Measurements from ENCODE around the gene SLC39A11.

The SLC39A11 gene

DNA sequence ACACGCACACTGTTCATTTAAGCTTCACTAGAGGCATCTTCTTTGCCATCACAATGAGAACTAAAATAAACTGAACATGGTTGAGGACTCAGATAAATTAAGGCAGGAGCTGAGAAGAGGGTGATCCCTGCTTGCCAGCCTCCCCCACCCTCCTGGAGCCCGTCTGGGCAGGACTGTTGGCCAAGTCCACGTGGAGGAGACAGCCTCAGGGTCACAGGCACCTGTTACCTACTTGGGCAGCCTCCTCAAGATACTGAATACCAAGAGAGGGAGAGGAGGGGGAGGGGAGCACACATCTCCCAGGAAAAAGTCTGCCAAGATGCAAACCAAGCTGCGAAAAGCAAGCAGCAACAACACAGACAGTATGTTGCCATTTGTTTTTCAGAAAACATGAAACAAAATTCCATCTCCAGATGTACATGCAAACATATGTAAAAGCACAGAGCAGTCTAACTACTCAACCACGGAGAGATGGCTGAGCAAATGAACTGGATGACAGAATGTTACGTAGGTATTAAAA is 67.4 kb downstream of the SLC39A11 start:
- Mint-ChIP-seq H3K36me3 (peaks cover 39% of the 10 kb centered on the region), H3K27ac (no peak overlapping the region), H3K4me3 (no peak overlapping the region), H3K9me3 (ENCODE audit: low read depth) (peaks cover 6% of the 10 kb centered on the region), H3K27me3 (no peaks in the 10 kb centered on the region), H3K4me1 (ENCODE audit: low read depth) (no peaks in the 10 kb centered on the region)

DNA sequence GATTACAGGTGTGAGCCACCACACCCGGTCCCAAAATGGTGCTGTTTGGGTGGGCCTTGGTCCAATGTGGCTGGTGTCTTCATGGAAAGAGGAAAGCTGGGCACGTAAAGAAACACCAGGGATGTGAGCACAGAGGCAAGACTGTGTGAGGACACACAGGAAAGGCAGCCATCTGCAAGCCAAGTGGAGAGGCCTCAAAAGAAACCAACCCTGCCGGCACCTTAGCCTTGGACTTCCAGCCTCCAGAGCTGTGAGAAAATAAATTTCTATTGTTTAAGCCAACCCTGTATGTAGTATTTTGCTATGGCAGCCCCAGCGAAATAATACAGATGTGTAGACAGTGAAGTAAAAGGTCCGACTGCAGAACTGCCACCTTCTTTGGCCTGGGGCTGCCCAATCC is 68.7 kb downstream of the SLC39A11 start:
- peaks cover 18% of the 10 kb centered on the region for H3K9me3 Mint-ChIP-seq (ENCODE audit: low read depth)
- H3K36me3 Mint-ChIP-seq = peaks cover 42% of the 10 kb centered on the region
- H3K27me3 Mint-ChIP-seq = no peaks in the 10 kb centered on the region
- no peak overlapping the region for H3K4me3 Mint-ChIP-seq
- no peak overlapping the region for H3K27ac Mint-ChIP-seq
- H3K4me1 Mint-ChIP-seq (ENCODE audit: low read depth) = no peaks in the 10 kb centered on the region

DNA sequence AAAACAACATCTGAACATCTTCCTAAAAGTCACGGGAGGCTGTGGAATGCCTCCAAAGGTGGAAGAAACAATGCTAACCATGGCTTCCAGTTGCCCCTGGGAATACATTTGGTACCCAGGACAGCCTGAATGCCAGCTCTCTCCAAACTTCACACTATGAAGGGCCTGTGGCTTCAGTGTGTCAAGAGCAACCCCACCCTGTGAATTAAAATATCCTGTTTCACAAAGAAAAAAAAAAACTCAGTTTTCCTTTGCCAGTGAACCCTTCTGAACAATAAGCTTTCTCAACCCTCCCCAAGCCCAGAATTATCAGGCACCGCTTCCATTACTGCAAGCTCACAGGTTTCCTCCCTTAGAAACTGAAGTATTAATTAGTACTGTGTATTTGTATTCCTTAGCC is 69.8 kb downstream of the SLC39A11 start:
- Mint-ChIP-seq H3K27ac (no peak overlapping the region), H3K27me3 (no peaks in the 10 kb centered on the region), H3K4me3 (no peak overlapping the region), H3K36me3 (peaks cover 42% of the 10 kb centered on the region), H3K4me1 (ENCODE audit: low read depth) (no peaks in the 10 kb centered on the region), H3K9me3 (ENCODE audit: low read depth) (peaks cover 22% of the 10 kb centered on the region)

DNA sequence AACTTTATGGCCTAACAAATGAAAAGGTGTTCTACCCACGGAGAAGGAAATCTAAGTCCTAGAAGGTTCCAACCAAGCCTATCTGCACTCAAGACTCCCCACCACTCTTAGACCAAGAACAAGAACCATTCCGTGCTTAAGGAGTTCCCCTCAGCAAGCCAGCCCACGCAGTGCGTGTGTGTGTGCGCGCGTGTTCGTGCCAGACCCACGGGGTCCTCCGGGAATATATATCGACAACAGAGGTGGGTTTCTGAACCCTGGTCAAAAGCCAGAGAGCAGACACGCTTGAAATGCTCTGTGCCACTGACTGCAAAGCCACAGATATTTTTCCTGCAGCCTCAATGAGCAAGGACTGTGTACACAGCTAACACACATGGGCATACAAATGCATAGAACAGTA is 70.7 kb downstream of the SLC39A11 start:
- H3K27ac Mint-ChIP-seq = no peak overlapping the region
- no peaks in the 10 kb centered on the region for H3K27me3 Mint-ChIP-seq
- H3K36me3 Mint-ChIP-seq = peaks cover 36% of the 10 kb centered on the region
- H3K9me3 Mint-ChIP-seq (ENCODE audit: low read depth) = peaks cover 22% of the 10 kb centered on the region
- no peaks in the 10 kb centered on the region for H3K4me1 Mint-ChIP-seq (ENCODE audit: low read depth)
- H3K4me3 Mint-ChIP-seq = no peak overlapping the region

DNA sequence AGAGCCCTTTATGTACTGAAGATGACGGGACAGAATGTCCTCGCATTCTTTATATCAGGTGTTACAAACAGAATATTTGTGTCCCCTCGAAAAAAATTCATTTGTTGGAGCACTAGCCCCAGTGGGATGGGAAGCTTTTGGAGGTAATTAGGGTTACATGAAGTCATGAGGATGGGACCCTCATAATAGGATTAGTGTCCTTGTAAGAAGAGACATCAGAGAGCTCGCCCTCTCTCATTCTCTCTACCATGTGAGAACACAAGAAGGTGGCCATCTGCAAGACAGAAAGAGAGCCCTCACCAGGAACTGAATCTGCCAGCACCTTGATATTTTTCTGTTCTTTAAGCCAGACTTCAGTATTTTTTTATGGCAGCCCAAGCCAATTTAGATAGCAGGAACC is 72.4 kb downstream of the SLC39A11 start:
- Mint-ChIP-seq H3K36me3 (peaks cover 27% of the 10 kb centered on the region), H3K4me3 (no peak overlapping the region), H3K27ac (no peak overlapping the region), H3K4me1 (ENCODE audit: low read depth) (no peaks in the 10 kb centered on the region), H3K9me3 (ENCODE audit: low read depth) (peaks cover 22% of the 10 kb centered on the region), H3K27me3 (no peaks in the 10 kb centered on the region)

DNA sequence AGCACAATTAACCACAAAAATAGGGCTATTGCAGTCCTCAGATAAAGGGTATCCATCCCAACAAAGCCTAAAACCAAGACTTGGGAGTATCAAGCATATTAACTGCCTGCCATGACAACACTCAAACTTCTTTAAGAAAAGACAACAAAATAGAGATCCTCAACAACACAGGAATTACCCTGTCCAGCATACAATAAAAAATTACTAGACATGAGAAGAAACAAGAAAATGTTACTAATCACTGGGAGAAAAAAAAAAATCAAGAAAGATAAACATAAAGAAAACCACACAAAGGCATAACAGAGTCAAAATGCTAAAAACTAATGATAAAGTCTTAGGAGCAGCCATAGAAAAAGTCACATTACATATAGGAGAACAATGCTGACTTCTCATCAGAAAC is 73.9 kb downstream of the SLC39A11 start:
- Mint-ChIP-seq H3K27ac (no peak overlapping the region), H3K4me1 (ENCODE audit: low read depth) (peaks cover 2% of the 10 kb centered on the region), H3K4me3 (no peak overlapping the region), H3K36me3 (peaks cover 21% of the 10 kb centered on the region), H3K9me3 (ENCODE audit: low read depth) (peaks cover 22% of the 10 kb centered on the region), H3K27me3 (no peaks in the 10 kb centered on the region)

DNA sequence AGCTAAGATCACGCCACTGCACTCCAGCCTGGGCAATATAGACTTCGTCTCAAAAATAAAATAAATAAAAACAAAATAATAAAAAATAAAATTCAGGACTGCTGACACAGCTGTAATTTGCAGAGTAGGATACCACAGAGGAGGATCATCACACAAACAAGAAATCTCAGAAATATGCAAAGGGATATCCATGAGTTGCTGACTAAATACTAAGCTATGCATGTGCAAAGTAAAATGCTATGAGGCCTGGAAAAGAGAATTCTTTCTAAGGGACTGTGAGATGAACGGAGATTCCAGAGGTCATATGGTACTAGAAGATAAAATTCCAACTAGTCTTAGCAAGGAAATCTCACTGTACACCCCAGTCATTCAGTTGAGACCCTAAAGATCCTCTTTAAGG is 74.8 kb downstream of the SLC39A11 start:
- Mint-ChIP-seq H3K4me1 (ENCODE audit: low read depth) (peaks cover 2% of the 10 kb centered on the region), H3K4me3 (no peak overlapping the region), H3K27me3 (no peaks in the 10 kb centered on the region), H3K27ac (no peak overlapping the region), H3K9me3 (ENCODE audit: low read depth) (peaks cover 22% of the 10 kb centered on the region), H3K36me3 (peaks cover 17% of the 10 kb centered on the region)

DNA sequence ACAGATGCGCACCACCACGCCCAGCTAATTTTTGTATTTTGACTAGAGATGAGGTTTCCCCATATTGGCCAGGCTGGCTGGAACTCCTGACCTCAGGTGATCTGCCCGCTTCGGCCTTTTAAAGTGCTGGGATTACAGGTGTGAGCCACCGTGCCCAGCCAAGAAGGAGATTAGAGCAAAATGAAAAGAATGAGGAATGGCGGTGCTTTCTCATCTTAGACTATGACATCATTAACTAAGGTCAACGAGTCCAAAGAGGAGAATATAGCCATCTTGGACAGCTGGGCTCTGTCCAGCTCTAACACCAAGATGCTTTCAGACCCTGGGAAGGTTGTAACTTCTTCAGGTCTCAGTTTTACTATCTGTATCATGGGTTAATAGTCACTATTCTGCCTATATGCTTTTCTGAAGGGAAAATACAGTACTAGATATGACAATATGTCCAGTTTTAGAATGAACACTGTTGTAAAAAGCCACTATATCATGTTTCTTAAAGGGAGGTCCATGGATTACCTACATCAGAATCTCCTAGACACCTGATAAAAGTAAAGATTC is 76.7 kb downstream of the SLC39A11 start:
- Mint-ChIP-seq H3K4me3 (no peak overlapping the region), H3K36me3 (peaks cover 15% of the 10 kb centered on the region), H3K9me3 (ENCODE audit: low read depth) (peaks cover 19% of the 10 kb centered on the region), H3K27ac (no peak overlapping the region), H3K27me3 (no peaks in the 10 kb centered on the region), H3K4me1 (ENCODE audit: low read depth) (peaks cover 11% of the 10 kb centered on the region)

DNA sequence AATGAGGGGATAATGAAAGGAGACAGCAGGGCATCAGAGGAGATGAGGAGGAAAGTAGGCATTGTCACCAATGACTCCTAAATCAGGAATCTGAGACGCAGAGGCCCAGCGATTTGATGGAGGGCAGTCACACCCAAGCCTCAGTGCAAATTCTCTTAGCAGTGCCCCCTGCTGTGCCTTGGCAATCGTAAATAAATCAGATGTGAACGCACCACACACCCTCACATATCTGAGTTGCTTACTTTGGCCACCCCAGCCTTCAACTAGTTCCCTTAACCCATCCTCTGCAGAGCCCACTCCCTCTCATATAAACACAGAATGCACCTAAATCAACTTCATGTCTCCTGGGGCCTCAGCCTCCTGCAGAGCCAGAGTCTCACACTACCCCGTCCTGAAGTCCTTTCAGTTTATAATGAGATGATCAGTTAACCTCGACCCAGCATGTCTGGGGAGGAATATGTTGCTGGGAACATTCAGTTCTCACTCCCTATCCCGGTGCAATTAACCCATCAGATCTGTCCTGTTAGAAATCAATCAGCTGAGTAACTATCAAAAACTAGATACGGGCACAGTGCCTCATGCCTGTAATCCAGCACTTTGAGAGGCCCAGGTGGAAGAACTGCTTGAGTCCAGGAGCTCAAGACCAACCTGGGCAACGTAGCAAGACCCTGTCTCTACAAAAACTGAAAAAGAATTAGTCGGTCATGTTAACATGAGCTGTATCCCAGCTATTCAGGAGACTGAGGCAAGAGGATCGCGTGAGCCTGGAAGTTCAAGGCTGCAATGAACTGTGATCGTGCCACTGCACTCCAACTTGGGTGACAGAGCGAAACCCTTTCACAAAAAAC is 78.4 kb downstream of the SLC39A11 start:
- Mint-ChIP-seq H3K9me3 (ENCODE audit: low read depth) (peaks cover 5% of the 10 kb centered on the region), H3K27ac (no peak overlapping the region), H3K4me3 (no peak overlapping the region), H3K27me3 (no peaks in the 10 kb centered on the region), H3K4me1 (ENCODE audit: low read depth) (peaks cover 15% of the 10 kb centered on the region), H3K36me3 (peaks cover 9% of the 10 kb centered on the region)

DNA sequence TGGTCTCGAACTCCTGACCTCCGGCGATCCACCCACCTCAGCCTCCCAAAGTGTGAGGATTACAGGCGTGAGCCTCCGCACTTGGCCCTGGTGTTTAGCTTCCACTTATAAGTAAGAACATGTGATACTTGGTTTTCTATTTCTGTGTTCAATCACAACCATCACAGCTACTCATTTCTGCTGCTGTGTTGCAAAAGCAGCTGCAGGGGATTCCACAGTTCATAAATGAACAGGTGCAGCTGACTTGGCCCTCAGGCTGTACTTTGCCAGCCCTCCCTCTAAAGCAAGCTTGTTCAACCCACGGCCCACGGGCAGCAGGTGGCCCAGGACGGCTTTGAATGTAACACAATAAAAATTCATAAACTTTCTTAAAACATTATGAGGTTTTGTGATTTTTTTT is 79.2 kb downstream of the SLC39A11 start:
- Mint-ChIP-seq H3K27me3 (no peaks in the 10 kb centered on the region), H3K4me1 (ENCODE audit: low read depth) (peaks cover 15% of the 10 kb centered on the region), H3K9me3 (ENCODE audit: low read depth) (no peaks in the 10 kb centered on the region), H3K36me3 (peaks cover 6% of the 10 kb centered on the region), H3K27ac (no peak overlapping the region), H3K4me3 (no peak overlapping the region)

DNA sequence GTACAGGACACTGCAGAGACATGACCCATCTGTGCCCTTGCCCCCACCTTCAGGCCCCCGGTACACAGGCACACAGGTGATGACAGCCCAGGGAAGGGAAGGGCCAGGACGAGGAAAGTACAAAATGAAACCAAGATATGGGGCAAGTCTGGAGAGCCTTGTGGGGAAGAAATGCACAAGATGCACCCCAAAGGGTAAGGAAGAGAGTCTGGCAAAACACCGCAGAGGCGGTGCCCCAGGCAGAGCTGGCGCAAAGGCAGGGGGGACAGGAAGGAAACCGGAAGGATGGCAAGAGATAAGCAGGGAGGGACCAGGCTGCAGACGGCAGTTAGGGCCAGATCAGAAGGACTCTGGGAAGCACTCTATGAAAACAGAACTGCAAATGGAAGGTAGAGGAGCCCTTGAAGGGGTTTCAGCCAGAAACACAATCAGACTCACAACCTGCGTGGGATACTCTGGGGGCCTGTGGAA is 81.4 kb downstream of the SLC39A11 start:
- Mint-ChIP-seq H3K27me3 (no peaks in the 10 kb centered on the region), H3K4me3 (peak overlapping the region; percentile 58), H3K4me1 (ENCODE audit: low read depth) (peaks cover 15% of the 10 kb centered on the region), H3K36me3 (peaks cover 6% of the 10 kb centered on the region), H3K27ac (peak overlapping the region; percentile 50), H3K9me3 (ENCODE audit: low read depth) (no peaks in the 10 kb centered on the region)

DNA sequence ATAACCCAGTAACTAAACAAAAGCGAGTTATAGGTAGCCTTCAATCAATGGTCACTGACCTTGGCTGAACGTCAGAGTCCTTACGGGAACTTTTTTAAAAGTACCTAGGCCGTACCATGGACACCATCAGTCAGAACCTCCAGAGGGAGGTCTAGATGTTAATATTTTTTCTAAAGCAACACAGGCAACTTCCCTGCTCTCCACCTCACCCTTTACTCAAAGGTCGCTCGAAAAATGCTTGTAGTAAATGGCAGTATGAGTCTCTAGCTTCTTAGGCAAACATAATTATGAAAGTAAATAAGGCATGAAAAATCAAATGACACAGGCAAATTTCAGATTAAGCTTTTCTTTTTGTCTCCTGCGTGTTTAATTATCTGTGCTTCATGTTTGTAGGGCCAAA is 82.1 kb downstream of the SLC39A11 start:
- Mint-ChIP-seq H3K4me1 (ENCODE audit: low read depth) (peaks cover 15% of the 10 kb centered on the region), H3K9me3 (ENCODE audit: low read depth) (no peaks in the 10 kb centered on the region), H3K36me3 (peaks cover 6% of the 10 kb centered on the region), H3K4me3 (no peak overlapping the region), H3K27ac (no peak overlapping the region), H3K27me3 (no peaks in the 10 kb centered on the region)

DNA sequence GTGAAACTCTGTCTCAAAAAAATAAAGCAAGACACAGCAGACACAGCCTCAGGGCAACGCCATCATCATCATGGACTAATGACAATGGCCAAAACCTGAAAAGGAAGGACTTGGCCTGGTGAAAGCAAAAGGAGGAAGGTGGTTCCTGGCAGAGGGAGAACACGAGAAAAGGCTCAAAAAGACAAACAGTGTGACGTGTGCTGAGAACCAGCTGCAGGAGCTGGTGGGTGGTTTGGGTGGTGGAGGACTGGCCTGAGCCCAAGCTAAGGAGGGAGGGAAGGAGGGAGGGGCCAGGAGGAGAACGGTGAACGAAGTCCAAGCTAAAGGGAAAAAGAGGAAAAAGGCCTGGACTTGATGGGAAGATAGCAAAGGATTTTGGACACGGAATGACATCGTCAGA is 85.1 kb downstream of the SLC39A11 start:
- Mint-ChIP-seq H3K36me3 (peaks cover 9% of the 10 kb centered on the region), H3K4me3 (no peak overlapping the region), H3K9me3 (ENCODE audit: low read depth) (no peaks in the 10 kb centered on the region), H3K27me3 (no peaks in the 10 kb centered on the region), H3K27ac (no peak overlapping the region), H3K4me1 (ENCODE audit: low read depth) (peaks cover 13% of the 10 kb centered on the region)

DNA sequence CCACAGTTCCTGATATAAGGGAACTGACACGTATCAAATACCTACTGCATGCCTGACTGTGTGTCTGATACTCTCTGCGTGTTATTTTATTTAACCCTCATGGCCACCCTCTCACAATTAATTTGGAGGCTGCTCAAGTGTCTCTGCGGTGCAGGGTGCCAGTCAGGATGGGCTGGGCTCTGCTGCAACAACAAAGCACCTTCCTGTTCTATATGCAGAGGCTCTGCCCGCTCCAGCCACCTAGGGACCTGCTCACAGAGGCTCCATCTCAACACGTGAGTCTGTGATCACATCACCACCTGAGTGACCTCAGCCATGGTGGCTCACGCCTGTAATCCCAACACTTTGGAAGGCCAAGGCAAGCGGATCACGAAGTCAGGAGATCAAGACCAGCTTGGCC is 87.1 kb downstream of the SLC39A11 start:
- Mint-ChIP-seq H3K27ac (no peak overlapping the region), H3K4me1 (ENCODE audit: low read depth) (peaks cover under 1% of the 10 kb centered on the region), H3K9me3 (ENCODE audit: low read depth) (no peaks in the 10 kb centered on the region), H3K4me3 (no peak overlapping the region), H3K27me3 (no peaks in the 10 kb centered on the region), H3K36me3 (peaks cover 7% of the 10 kb centered on the region)

DNA sequence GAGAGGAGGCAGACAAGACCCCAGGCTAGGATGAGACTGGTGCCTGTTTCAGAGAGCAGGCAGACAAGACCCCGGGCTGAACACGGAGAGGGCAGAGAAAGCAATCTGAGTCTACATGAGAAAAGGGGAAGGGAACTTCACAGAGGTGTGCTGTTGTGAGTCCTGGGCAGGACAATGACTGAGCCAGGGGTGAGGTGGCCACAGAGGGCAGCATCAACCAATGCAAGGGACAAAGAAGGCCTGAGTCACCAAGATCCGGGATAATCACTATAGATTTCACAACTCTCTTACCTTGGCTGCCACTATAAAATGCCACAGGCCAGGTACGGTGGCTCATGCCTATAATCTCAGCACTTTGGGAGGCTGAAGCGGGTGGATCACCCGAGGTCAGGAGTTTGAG is 89.0 kb downstream of the SLC39A11 start:
- no peaks in the 10 kb centered on the region for H3K4me1 Mint-ChIP-seq (ENCODE audit: low read depth)
- H3K27ac Mint-ChIP-seq = no peak overlapping the region
- H3K9me3 Mint-ChIP-seq (ENCODE audit: low read depth) = no peaks in the 10 kb centered on the region
- peaks cover 4% of the 10 kb centered on the region for H3K36me3 Mint-ChIP-seq
- H3K27me3 Mint-ChIP-seq = no peaks in the 10 kb centered on the region
- H3K4me3 Mint-ChIP-seq = no peak overlapping the region
